ENCODE data around the gene ERICH6B. TPM values are rescaled to one million over a fixed set of nuclear protein-coding genes. Genes with fewer than 3 reads are reported as not detected.

ERICH6B gene
- total and polyA plus RNA-seq, 2 of the 8 experiments (the other 6 are each of a cell fraction or from before 2014, with no cell fraction given) = not detected

DNA sequence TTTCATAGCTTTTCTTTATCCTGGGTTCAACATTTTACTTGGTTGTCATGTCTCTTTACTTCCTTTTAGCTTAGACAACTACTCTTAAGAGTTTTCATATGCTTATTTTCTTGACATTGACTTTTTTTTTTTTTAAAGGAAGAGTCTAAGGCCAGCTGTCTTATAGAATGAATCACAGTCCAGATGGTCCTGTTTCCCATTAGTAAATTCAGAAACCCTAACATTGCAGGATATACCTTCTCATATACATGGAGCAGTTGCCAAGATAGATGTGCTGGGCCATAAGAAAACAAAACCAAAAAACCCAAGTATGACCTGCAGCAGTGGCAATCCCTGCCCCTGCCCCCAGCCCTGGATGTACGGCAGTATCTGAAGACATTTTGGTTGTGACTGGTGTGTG, 78.0 kb downstream of the ERICH6B start (continued):
- TF ChIP-seq CHD7 (IDR thresholded peaks at IDR 0.05; ENCODE audit: insufficient replicate concordance, low read length) (no peak), RXRA (IDR thresholded peaks at IDR 0.05; ENCODE audit: insufficient read depth, low read depth, low read length) (no peak), POLR2AphosphoS5 (IDR thresholded peaks at IDR 0.05; ENCODE audit: low read depth, low read length) (no peak)
